Esophagus muscularis mucosa (tissue), 4 donors: ENCODE data around the gene NOX3. TPM values are rescaled to one million over a fixed set of nuclear protein-coding genes. Genes with fewer than 3 reads are reported as not detected.

Experiments
- DNase-seq: peaks from one replicate; pipeline ENCODE4 v3.0.0-alpha.2; 2017; ENCODE audit errors: extremely low spot score
- H3K27ac ChIP-seq, 4 donors: fragments of 200-600 bp; sonication (generic); replicated peaks in 1 of 4; 1 replicate in 3 of 4; 2 replicates in 1 of 4; pipeline ENCODE4 v1.5.1; 2016 to 2019; ENCODE audit warnings: mild to moderate bottlenecking in 1 of 4
- H3K27me3 ChIP-seq, 4 donors: fragments of 200-600 bp; sonication (generic); one replicate each; pipeline versions ENCODE4 v1.5.1 to v1.6.0; 2016 to 2019
- H3K36me3 ChIP-seq, 4 donors: fragments of 200-600 bp; sonication (generic); one replicate each; pipeline ENCODE4 v1.5.1; 2016 to 2019
- H3K4me1 ChIP-seq, 4 donors: fragments of 200-600 bp; sonication (generic); one replicate each; pipeline ENCODE4 v1.5.1; 2016 to 2019
- H3K4me3 ChIP-seq, 4 donors: fragments of 200-600 bp; sonication (generic); 1 replicate in 2 of 4; 2 replicates in 2 of 4; pipeline ENCODE4 v1.5.1; 2016 to 2019; ENCODE audit warnings: mild to moderate bottlenecking in 4 of 4, moderate library complexity in 1 of 4
- H3K9me3 ChIP-seq, 4 donors: fragments of 200-600 bp; sonication (generic); 1 replicate in 3 of 4; 2 replicates in 1 of 4; pipeline ENCODE4 v1.5.1; 2016 to 2019
- EP300 ChIP-seq: sonication (generic); formaldehyde crosslinking; IDR thresholded peaks from one replicate; pipeline ENCODE4 v1.6.1; 2017; ENCODE audit warnings: antibody characterized with exemption
- POLR2A ChIP-seq: fragments of 450-650 bp; IDR thresholded peaks from one replicate; pipeline ENCODE4 v1.6.1; 2017; ENCODE audit warnings: antibody characterized with exemption, moderate library complexity, mild to moderate bottlenecking, low read depth
- POLR2AphosphoS5 ChIP-seq, 2 donors: sonication (generic); formaldehyde crosslinking; IDR thresholded peaks; one replicate each; pipeline ENCODE4 v1.6.1; 2017; ENCODE audit warnings: antibody characterized with exemption in 2 of 2
- WGBS: methylation state at CpG from one replicate; pipeline ENCODE4 v1.1.5; 2018; 5-methylcytosine and 5-hydroxymethylcytosine counted together
- intact Hi-C: fragments of 100-400 bp; cut with DNase I; formaldehyde crosslinking; loops from one replicate; pipeline ENCODE4 v1.15.1; 2023
- total RNA-seq, 4 donors: library from RNA; depleted of rRNA; stranded (reverse); fragments of >200 nt; gene quantifications; one replicate each; pipeline versions ENCODE4 v1.1.0 to v1.2.1, GENCODE V29; 2016
- TF ChIP-seq, protein P1 (sequence below), 3 experiments: fragments of 200-600 bp in 2 of 3; fragments of 450-650 bp in 1 of 3; sonication (generic) in 2 of 3; IDR thresholded peaks; one replicate each; pipeline ENCODE4 v1.5.1; 2017 to 2019; ENCODE audit warnings: antibody characterized with exemption in 3 of 3, mild to moderate bottlenecking in 2 of 3, moderate library complexity in 1 of 3

Gene NOX3
- total RNA-seq, 4 donors from 2014 or later, result not detected

- H3K4me1 ChIP-seq, result no peaks in the 10 kb centered on the region
- no peak for TF ChIP-seq POLR2AphosphoS5 (IDR thresholded peaks at IDR 0.05)
- TF ChIP-seq, protein P1, sequence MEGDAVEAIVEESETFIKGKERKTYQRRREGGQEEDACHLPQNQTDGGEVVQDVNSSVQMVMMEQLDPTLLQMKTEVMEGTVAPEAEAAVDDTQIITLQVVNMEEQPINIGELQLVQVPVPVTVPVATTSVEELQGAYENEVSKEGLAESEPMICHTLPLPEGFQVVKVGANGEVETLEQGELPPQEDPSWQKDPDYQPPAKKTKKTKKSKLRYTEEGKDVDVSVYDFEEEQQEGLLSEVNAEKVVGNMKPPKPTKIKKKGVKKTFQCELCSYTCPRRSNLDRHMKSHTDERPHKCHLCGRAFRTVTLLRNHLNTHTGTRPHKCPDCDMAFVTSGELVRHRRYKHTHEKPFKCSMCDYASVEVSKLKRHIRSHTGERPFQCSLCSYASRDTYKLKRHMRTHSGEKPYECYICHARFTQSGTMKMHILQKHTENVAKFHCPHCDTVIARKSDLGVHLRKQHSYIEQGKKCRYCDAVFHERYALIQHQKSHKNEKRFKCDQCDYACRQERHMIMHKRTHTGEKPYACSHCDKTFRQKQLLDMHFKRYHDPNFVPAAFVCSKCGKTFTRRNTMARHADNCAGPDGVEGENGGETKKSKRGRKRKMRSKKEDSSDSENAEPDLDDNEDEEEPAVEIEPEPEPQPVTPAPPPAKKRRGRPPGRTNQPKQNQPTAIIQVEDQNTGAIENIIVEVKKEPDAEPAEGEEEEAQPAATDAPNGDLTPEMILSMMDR (IDR thresholded peaks at IDR 0.05), result no peak
- TF ChIP-seq POLR2A, result no peak
- no peak for TF ChIP-seq EP300
These were observed 78.6 kb downstream of the NOX3 start for GRCh38 chr6:155377061-155377460.

DNA sequence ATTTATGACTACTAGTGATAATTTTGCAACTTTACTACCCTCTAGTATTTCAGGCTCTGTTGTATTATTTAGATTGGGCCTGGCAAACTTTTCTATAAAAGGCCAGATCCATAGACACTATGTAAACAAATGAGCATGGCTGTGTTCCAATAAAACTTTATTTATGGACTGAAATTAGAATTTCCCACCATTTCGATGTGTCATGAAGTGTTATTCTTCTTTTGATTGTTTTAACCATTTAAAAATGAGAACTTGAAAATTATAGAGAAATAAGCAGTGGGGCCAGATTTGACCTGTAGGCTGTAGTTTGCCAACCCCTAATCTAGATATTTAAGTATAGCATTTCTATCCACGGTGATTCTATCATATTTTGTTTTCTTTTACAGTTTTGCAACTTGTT, 79.8 kb downstream of the NOX3 start:
- Histone ChIP-seq H3K9me3 (no peaks in the 10 kb centered on the region), H3K4me3 (no peak overlapping the region), H3K36me3 (no peaks in the 10 kb centered on the region), H3K4me1 (no peaks in the 10 kb centered on the region), H3K27me3 (no peaks in the 10 kb centered on the region), H3K27ac (no peak overlapping the region)
- intact Hi-C loops, result no loop called here
- no peak for DNase-seq
- TF ChIP-seq POLR2A (no peak), EP300 (no peak), POLR2AphosphoS5 (IDR thresholded peaks at IDR 0.05) (no peak)
- TF ChIP-seq, protein P1 (IDR thresholded peaks at IDR 0.05), result no peak
- 87% methylated on average over 2 of the region's 2 CpGs for WGBS

More at GRCh38 chr6:155377061-155377460, 78.6 kb downstream of the NOX3 start:
- intact Hi-C loops, result no loop called here
- H3K36me3 ChIP-seq, result no peaks in the 10 kb centered on the region
- H3K9me3 ChIP-seq, result no peaks in the 10 kb centered on the region
- H3K27me3 ChIP-seq, result no peaks in the 10 kb centered on the region
- no peak for DNase-seq
- no peak overlapping the region for H3K27ac ChIP-seq
- H3K4me3 ChIP-seq, result no peak overlapping the region
- 68% methylated on average over 1 of the region's 1 CpG for WGBS

DNA sequence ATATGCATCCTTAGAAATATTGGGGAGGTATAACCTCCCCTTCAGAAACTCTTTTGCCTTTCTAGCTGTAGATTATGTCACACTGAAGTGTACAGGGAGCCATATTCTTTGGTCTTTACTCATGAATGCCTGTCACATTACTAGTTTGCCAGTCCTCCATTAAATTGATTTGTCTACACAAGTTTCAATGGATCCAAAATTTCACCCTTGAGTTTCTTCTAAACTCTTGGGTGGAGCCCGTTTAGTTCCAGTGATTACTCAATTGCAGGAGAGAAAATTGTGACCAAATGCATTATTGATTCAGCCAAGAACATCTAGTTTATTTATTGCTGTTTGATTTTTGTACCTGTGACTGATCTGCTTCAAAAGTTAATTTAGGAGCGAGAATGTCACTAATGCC, 81.0 kb downstream of the NOX3 start:
- WGBS, result 88% methylated on average over 2 of the region's 2 CpGs
- no peak for DNase-seq
- Histone ChIP-seq H3K9me3 (no peaks in the 10 kb centered on the region), H3K4me1 (no peaks in the 10 kb centered on the region), H3K27me3 (no peaks in the 10 kb centered on the region), H3K36me3 (no peaks in the 10 kb centered on the region), H3K27ac (no peak overlapping the region), H3K4me3 (no peak overlapping the region)
- intact Hi-C loops, result no loop called here
- TF ChIP-seq POLR2AphosphoS5 (IDR thresholded peaks at IDR 0.05), result no peak
- TF ChIP-seq POLR2A, result no peak
- TF ChIP-seq, protein P1 (IDR thresholded peaks at IDR 0.05), result no peak
- no peak for TF ChIP-seq EP300

DNA sequence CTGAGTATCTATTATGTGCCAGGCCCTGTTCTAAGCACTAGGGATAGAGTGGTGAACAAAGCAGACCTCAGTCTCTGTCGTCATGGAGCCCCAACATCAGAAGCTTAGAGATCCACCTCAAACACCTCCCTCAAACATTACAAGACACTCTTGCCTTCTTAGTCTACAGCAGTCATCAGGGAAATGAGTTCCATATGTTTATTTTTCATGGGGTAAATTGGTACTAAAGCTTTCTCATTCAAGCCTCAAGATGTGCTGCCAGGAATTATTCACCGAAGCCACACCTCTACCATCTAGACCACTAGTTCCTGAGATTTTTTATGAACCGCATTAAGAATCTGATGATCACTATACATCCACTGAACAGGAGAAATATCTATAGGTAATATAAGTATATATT, 82.4 kb downstream of the NOX3 start:
- Histone ChIP-seq H3K4me1 (no peaks in the 10 kb centered on the region), H3K27me3 (no peaks in the 10 kb centered on the region), H3K4me3 (no peak overlapping the region), H3K27ac (no peak overlapping the region), H3K9me3 (no peaks in the 10 kb centered on the region), H3K36me3 (no peaks in the 10 kb centered on the region)
- DNase-seq, result no peak
- WGBS, result 80% methylated on average over 3 of the region's 3 CpGs
- intact Hi-C loops, result no loop called here
- TF ChIP-seq, protein P1 (IDR thresholded peaks at IDR 0.05), result no peak
- TF ChIP-seq EP300 (no peak), POLR2AphosphoS5 (IDR thresholded peaks at IDR 0.05) (no peak), POLR2A (no peak)

GRCh38 chr6:155372256-155372655, 83.4 kb downstream of the NOX3 start:
- no peaks in the 10 kb centered on the region for H3K4me1 ChIP-seq
- no peak overlapping the region for H3K4me3 ChIP-seq
- intact Hi-C loops, result no loop called here
- H3K9me3 ChIP-seq, result no peaks in the 10 kb centered on the region
- no peaks in the 10 kb centered on the region for H3K27me3 ChIP-seq
- WGBS, result 81% methylated on average over 4 of the region's 4 CpGs
- no peak for TF ChIP-seq EP300
- no peak for TF ChIP-seq POLR2A
- no peak for TF ChIP-seq POLR2AphosphoS5 (IDR thresholded peaks at IDR 0.05)
- TF ChIP-seq, protein P1 (IDR thresholded peaks at IDR 0.05), result no peak
- DNase-seq, result no peak
- H3K36me3 ChIP-seq, result no peaks in the 10 kb centered on the region
- H3K27ac ChIP-seq, result no peak overlapping the region
